Upper lobe of right lung (tissue), 1 donor: Measurements from ENCODE around the gene KRT36. TPM values are rescaled to one million over a fixed set of nuclear protein-coding genes. Genes with fewer than 3 reads are reported as not detected.
A peak's percentile ranks its signal among the peaks of the same experiment; 100 is the strongest.

Source experiments
- ATAC-seq: fragments of 200-7000 bp; cut with Tn5 transposase; one replicate; pipeline ENCODE4 v1.9.1; 2020; ENCODE audit warnings: mild to moderate bottlenecking, moderate library complexity
- DNase-seq: peaks from one replicate; pipeline ENCODE4 v3.0.0-alpha.2; 2020
- H3K27ac ChIP-seq: fragments of 200-600 bp; one replicate; pipeline ENCODE4 v1.8.0; 2022
- H3K27me3 ChIP-seq: fragments of 200-600 bp; one replicate; pipeline ENCODE4 v1.8.0; 2022; ENCODE audit warnings: mild to moderate bottlenecking
- H3K36me3 ChIP-seq: fragments of 200-600 bp; one replicate; pipeline ENCODE4 v1.8.0; 2022
- H3K4me1 ChIP-seq: fragments of 200-600 bp; one replicate; pipeline ENCODE4 v1.8.0; 2022
- H3K4me3 ChIP-seq: fragments of 200-600 bp; one replicate; pipeline ENCODE4 v1.8.0; 2022; ENCODE audit warnings: mild to moderate bottlenecking
- H3K9me3 ChIP-seq: fragments of 200-600 bp; one replicate; pipeline ENCODE4 v1.8.0; 2022
- CTCF ChIP-seq: fragments of 200-600 bp; IDR thresholded peaks from one replicate; pipeline ENCODE4 v1.8.0; 2022; ENCODE audit warnings: antibody characterized with exemption
- intact Hi-C: fragments of 100-400 bp; cut with DNase I; formaldehyde crosslinking; loops from one replicate; pipeline ENCODE4 v1.11.0; 2022
- total RNA-seq: library from RNA; stranded (reverse); fragmentation: NEBNext Ultra II Directional; extraction: Animal tissue kit (Norgen Biotek cat#: 25700); gene quantifications from one replicate; pipeline ENCODE4 v1.2.1, GENCODE V29; 2021
- donor health status: DM: no; HTN: yes; CAD: no; lungs with severe emphysema.

Gene KRT36
- total RNA-seq, 1 donor from 2014 or later: not detected

GRCh38 chr17:41524261-41524660 lies 34.6 kb upstream of the KRT36 start:
- Histone ChIP-seq H3K4me1 (peaks cover 4% of the 10 kb centered on the region), H3K36me3 (no peaks in the 10 kb centered on the region), H3K4me3 (no peak overlapping the region), H3K27me3 (peaks cover 31% of the 10 kb centered on the region), H3K27ac (no peak overlapping the region), H3K9me3 (no peaks in the 10 kb centered on the region)
- intact Hi-C loops: no loop called here
- DNase-seq (no peak), ATAC-seq (no peak)
- TF ChIP-seq CTCF: no peak

GRCh38 chr17:41523787-41524186 lies 34.1 kb upstream of the KRT36 start:
- H3K27ac ChIP-seq: no peak overlapping the region
- H3K9me3 ChIP-seq: no peaks in the 10 kb centered on the region
- ATAC-seq (no peak), DNase-seq (no peak)
- no peak for TF ChIP-seq CTCF
- intact Hi-C loops: no loop called here
- H3K36me3 ChIP-seq: no peaks in the 10 kb centered on the region
- peaks cover 26% of the 10 kb centered on the region for H3K27me3 ChIP-seq
- H3K4me3 ChIP-seq: peak overlapping the region; percentile 16
- H3K4me1 ChIP-seq: peaks cover 4% of the 10 kb centered on the region

- Histone ChIP-seq H3K27ac (no peak overlapping the region), H3K27me3 (peaks cover 20% of the 10 kb centered on the region), H3K4me3 (no peak overlapping the region), H3K36me3 (no peaks in the 10 kb centered on the region), H3K4me1 (peaks cover 3% of the 10 kb centered on the region), H3K9me3 (no peaks in the 10 kb centered on the region)
- intact Hi-C loops: no loop called here
- ATAC-seq (no peak), DNase-seq (no peak)
- no peak for TF ChIP-seq CTCF
Observed at GRCh38 chr17:41523225-41523593, 33.5 kb upstream of the KRT36 start.

GRCh38 chr17:41522301-41523224 lies 32.9 kb upstream of the KRT36 start:
- H3K9me3 ChIP-seq: no peaks in the 10 kb centered on the region
- H3K27ac ChIP-seq: peak overlapping the region; percentile 42
- ATAC-seq: peak; percentile 3
- DNase-seq: no peak
- H3K27me3 ChIP-seq: peaks cover 14% of the 10 kb centered on the region
- intact Hi-C loops: no loop called here
- TF ChIP-seq CTCF: no peak
- H3K4me3 ChIP-seq: no peak overlapping the region
- no peaks in the 10 kb centered on the region for H3K36me3 ChIP-seq
- no peaks in the 10 kb centered on the region for H3K4me1 ChIP-seq

- ATAC-seq (peak; percentile 86), DNase-seq (peak; percentile 90)
- no peaks in the 10 kb centered on the region for H3K4me1 ChIP-seq
- TF ChIP-seq CTCF: no peak
- H3K4me3 ChIP-seq: no peak overlapping the region
- no peaks in the 10 kb centered on the region for H3K9me3 ChIP-seq
- peak overlapping the region; percentile 51 for H3K27ac ChIP-seq
- peaks cover 12% of the 10 kb centered on the region for H3K27me3 ChIP-seq
- no peaks in the 10 kb centered on the region for H3K36me3 ChIP-seq
- intact Hi-C loops: no loop called here
Observed at GRCh38 chr17:41521574-41522261, 32.0 kb upstream of the KRT36 start.
